ENCODE data around the gene FAM20C.

GRCh38 chr7:256461-256940, 64.1 kb downstream of the FAM20C start:
- TF ChIP-seq CTCF (IDR thresholded peaks at IDR 0.05 in 4 of 5, conservative IDR thresholded peaks at IDR 0.05 in 1 of 5) (no peak), POLR2A (IDR thresholded peaks at IDR 0.05) (no peak)

Measured in gastrocnemius medialis (tissue), 4 donors.